Islet of Langerhans (tissue), 1 donor: ENCODE results near the gene TDRKH.
A peak's percentile ranks its signal among the peaks of the same experiment; 100 is the strongest.

Experiments used
- FAIRE-seq: peaks from one replicate; lab custom pipeline; 2011; peaks lifted over from hg19 to GRCh38; lab: Jason Lieb, UNC

The TDRKH gene

GRCh38 chr1:151790071-151790939, at the start of gene TDRKH:
TSS of gene TDRKH (minus strand) at chr1:151790500. CDS start at chr1:151783022, 7,478 bp downstream.
- FAIRE-seq: peak; percentile 97

- FAIRE-seq: no peak
Observed at GRCh38 chr1:151839457-151840403, 49.4 kb upstream of the TDRKH start, which contains the start of gene C2CD4D. TSS of gene C2CD4D (minus strand) at chr1:151839820. CDS start at chr1:151838989, 831 bp downstream.

GRCh38 chr1:151839082-151839412, 48.7 kb upstream of the TDRKH start:
- no peak for FAIRE-seq

- FAIRE-seq: no peak
Observed at GRCh38 chr1:151838222-151839081, 48.2 kb upstream of the TDRKH start.

- FAIRE-seq: no peak
Observed at GRCh38 chr1:151837884-151838221, 47.6 kb upstream of the TDRKH start.

GRCh38 chr1:151837197-151837596, 46.9 kb upstream of the TDRKH start:
- no peak for FAIRE-seq

- no peak for FAIRE-seq
Observed at GRCh38 chr1:151835596-151835995, 45.3 kb upstream of the TDRKH start.

- FAIRE-seq: no peak
Observed at GRCh38 chr1:151834239-151834638, 43.9 kb upstream of the TDRKH start.

GRCh38 chr1:151833172-151833900, 43.0 kb upstream of the TDRKH start:
- FAIRE-seq: no peak

- peak; percentile 84 for FAIRE-seq
Observed at GRCh38 chr1:151832318-151832980, 42.1 kb upstream of the TDRKH start.

GRCh38 chr1:151831605-151832004, 41.3 kb upstream of the TDRKH start, which contains the start of gene RORC:
TSS of gene RORC (minus strand) at chr1:151831802. CDS start at chr1:151831764, 38 bp downstream.
- no peak for FAIRE-seq

- no peak for FAIRE-seq
Observed at GRCh38 chr1:151831256-151831591, 40.9 kb upstream of the TDRKH start.

- no peak for FAIRE-seq
Observed at GRCh38 chr1:151830055-151830454, 39.8 kb upstream of the TDRKH start.

GRCh38 chr1:151829352-151830046, 39.2 kb upstream of the TDRKH start:
- no peak for FAIRE-seq

- no peak for FAIRE-seq
Observed at GRCh38 chr1:151828921-151829320, 38.6 kb upstream of the TDRKH start.

- FAIRE-seq: no peak
Observed at GRCh38 chr1:151827853-151828252, 37.6 kb upstream of the TDRKH start.

- FAIRE-seq: no peak
Observed at GRCh38 chr1:151825751-151826660, 35.7 kb upstream of the TDRKH start.

- FAIRE-seq: no peak
Observed at GRCh38 chr1:151825204-151825603, 34.9 kb upstream of the TDRKH start.

GRCh38 chr1:151823175-151823574, 32.9 kb upstream of the TDRKH start:
- FAIRE-seq: no peak
